Medulla oblongata (tissue), 1 donor: Measurements from ENCODE around the gene BTBD16.

Source experiments
- DNase-seq: peaks from one replicate; pipeline ENCODE4 v3.0.0-alpha.2; 2015; ENCODE audit errors: extremely low spot score

Gene BTBD16

DNA sequence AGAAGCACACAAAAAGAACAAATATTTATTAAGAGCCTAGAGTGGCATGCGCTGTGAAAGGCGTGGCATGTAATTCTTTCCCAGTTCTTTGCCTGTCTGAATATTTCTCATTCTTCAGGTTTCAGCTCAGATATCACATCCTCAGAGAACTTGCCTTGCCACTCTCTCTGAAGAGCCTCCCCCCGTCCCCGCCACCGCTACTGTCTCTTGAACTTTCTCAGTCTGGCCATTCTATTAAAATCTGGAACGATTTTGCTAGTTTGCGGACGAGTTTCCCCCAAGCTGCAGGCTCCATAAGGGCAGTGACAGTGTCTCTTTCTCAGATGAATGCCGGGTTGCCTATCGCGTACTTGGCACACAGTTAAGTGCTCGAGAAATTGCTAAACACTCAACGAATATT, 102.6 kb downstream of the BTBD16 start:
- DNase-seq, result peak; percentile 63

DNA sequence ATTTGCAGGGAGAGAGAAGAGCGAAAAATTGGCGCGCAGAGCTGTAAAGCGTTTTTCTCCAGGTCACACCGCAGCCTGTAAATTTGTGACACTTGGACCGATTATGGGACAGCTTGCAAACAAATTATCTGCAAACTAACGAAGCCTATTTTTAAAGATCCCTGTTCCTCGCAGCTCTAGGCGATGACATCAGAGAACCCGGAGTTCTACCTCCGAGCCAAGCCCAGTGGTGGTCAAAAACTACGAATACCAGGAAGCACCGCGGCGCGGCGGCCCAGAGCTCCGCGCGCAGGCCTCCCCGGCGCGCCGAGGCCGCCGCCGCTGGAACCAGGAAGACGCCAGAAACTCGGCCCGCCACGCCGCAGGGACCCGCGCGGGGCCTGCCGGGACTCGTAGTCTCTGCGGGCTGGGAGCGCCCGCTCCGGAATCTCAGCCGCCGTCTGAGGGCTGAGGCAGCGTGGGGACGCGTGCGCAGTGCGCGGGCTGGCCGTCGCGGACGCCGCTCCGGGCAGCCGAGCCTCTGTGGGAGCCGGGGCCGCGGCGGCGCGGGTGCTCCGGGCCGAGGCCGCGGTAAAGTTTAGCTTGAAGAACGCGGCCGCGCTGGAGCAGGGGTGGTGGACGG, 103.3 kb downstream of the BTBD16 start, which contains the start of gene PLEKHA1:
PLEKHA1 (plus strand) TSS at position 472 of the 622 bp plus-strand sequence. CDS start 18,493 bp downstream, outside the sequence.
- peak; percentile 97 for DNase-seq

GRCh38 chr10:122374859-122375678, 104.0 kb downstream of the BTBD16 start:
- peak; percentile 47 for DNase-seq

- DNase-seq, result peak; percentile 31
Measured at GRCh38 chr10:122375679-122376160, 104.6 kb downstream of the BTBD16 start.

DNA sequence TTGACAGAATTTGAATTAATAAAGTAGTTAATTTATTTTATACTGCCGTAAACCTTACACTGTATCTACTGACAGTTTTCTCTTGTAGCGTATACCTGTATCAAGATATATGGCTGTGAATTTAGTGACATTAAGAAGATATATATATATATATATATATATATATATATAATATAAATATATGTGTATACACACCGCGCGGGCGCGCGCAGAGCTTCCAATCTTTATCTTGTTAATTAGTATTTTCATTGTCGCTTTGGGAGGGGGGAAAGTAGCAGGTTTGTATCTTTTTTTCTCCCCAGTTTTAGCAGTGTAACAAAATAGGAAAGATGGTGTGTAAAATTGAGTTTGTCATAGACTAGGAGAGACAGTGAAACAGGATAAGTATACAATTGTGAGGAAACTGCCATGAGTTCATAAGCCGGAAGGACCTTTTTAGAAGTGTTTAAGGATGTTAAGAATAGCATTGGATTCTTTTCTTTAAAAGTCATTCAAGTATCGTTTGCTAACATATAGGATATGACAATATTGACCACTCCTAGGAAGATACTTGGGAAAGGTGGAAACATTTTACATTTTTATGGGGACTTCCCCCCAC, 105.4 kb downstream of the BTBD16 start:
- DNase-seq, result no peak

- DNase-seq, result no peak
Measured at GRCh38 chr10:122379041-122379440, 107.9 kb downstream of the BTBD16 start.

GRCh38 chr10:122379537-122379936, 108.4 kb downstream of the BTBD16 start:
- no peak for DNase-seq

- no peak for DNase-seq
Measured at GRCh38 chr10:122380703-122381102, 109.6 kb downstream of the BTBD16 start.

DNA sequence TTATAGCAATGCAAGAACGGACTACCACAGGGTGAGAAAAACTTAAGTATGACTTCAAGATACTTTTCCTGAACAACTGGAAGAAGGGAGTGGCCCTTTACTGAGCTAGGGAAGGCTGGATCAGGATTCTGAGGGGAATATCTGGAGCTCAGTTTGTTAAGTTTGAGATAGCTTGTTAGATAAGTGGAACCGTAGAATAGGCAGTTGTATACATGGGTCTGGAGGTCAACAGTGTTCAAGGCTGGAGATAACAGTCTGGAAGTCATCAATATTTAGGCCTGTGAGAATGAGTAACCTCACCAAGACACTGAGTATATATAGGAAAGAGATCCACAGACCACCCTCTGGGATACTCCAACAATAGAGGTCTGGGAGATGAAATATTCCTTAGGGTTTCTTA, 110.6 kb downstream of the BTBD16 start:
- DNase-seq, result no peak

DNA sequence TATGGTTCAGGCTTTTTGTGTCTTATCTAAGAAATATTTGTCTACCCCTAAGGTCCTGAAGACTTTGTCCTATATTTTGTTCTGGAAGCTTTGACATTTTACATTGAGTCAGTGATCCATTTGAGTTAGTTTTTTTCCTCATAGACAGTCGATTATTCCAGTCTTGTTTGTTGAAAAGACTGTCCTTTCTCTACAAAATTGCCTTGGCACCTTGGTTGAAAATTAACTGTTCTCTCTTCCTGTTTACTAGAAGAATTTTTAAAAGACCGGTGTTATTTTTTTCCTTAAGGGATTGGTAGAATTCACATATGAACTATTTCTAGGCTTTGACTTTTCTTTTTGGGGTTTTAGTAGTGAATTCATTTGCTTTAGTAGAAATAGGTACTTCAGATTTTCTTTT, 115.4 kb downstream of the BTBD16 start:
- no peak for DNase-seq

DNA sequence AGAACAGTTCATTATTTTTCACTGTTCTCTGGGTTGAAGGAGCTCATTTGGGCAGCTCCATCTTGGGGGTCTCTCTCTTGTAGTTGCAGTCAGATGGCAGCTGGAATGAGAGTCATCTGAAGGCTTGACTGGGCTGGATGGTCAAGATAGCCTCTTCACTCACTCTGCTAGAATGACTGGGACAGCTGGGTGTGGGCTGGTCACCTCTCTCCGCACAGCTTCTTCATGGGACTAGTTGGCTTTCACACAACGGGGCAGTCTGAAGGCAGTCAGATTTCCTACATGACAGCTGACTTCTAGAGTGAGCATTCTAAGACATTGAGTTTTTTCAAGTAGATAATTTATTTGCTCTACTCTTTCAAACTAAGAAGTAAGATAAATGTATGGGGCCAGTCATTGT, 116.5 kb downstream of the BTBD16 start:
- DNase-seq, result no peak
